Activated CD4-positive, CD25-positive, alpha-beta regulatory T cell treated with anti-CD3 and anti-CD28 coated beads, Interleukin-2, amount 50 U/mL, for 72 hours (primary cell): Measurements from ENCODE around the gene GOLGA8N.

Experiments
- DNase-seq: peaks from one replicate; pipeline ENCODE4 v3.0.0; 2021

The GOLGA8N gene

DNA sequence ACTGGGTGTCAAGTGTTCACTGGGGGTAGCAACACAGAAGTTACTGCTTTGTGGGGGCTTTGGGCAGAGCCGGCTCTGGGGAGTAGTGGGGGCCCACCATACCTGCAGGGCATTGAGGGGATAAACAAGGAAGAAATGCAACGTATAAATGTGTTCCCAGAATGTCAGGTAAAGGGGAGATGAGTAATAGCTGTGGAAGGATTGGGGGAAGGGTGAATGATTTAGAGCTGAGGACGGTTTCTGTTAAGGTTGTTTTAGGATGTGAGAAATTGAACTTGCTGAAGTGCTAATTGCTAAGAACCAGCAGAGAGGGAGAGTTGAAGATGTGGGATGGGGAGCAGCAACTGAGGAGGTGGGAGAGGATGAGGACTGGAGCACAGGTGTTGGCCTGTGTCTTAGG lies 58.9 kb downstream of the GOLGA8N start:
- DNase-seq = no peak

- DNase-seq = no peak
Observed at GRCh38 chr15:32656091-32656490, 62.8 kb downstream of the GOLGA8N start.

DNA sequence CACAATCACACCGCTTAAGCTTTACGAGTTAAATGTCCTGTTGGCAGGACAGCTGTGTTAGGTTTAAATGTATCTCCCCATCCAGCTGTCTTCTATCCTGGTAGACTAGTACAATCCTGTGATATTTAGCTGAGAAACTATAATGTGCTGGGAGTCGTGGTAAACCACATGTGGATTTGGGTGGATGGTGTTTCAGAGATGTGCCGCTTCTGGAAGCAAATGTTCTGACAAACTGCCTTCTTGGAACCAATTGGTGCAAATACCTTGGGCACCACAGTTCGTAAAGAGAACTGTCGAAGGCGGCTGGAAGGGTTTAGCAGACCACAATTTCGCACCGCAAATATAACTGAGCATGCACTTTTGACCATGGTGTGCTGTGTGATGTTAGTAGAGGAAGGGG lies 63.2 kb downstream of the GOLGA8N start:
- DNase-seq = no peak
